Retina (tissue), 1 donor: ENCODE measurements around the gene IGFN1.
A peak's percentile ranks its signal among the peaks of the same experiment; 100 is the strongest.

Experiments
- DNase-seq: peaks from one replicate; pipeline ENCODE4 v3.0.0-alpha.2; 2016

The IGFN1 gene

DNA sequence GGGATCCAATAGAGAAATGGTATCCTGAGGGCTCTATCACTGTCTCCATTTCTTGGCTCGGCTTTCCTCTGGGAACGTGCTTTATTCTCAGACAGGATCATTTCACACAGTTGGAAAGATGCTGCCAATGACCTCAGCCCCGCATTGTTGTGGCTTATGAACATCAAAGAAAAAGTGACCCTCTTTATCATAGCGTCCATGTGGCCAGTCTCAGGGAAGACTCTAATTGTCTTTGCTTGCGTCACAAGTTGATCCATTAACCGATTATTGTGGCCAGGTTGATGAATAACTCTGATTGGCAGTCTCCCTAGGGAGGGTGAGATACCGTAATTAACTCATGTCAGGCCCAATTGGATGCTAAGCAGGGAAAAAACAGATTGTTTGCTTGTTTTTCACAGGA, 26.0 kb upstream of the IGFN1 start:
- peak; percentile 20 for DNase-seq

DNA sequence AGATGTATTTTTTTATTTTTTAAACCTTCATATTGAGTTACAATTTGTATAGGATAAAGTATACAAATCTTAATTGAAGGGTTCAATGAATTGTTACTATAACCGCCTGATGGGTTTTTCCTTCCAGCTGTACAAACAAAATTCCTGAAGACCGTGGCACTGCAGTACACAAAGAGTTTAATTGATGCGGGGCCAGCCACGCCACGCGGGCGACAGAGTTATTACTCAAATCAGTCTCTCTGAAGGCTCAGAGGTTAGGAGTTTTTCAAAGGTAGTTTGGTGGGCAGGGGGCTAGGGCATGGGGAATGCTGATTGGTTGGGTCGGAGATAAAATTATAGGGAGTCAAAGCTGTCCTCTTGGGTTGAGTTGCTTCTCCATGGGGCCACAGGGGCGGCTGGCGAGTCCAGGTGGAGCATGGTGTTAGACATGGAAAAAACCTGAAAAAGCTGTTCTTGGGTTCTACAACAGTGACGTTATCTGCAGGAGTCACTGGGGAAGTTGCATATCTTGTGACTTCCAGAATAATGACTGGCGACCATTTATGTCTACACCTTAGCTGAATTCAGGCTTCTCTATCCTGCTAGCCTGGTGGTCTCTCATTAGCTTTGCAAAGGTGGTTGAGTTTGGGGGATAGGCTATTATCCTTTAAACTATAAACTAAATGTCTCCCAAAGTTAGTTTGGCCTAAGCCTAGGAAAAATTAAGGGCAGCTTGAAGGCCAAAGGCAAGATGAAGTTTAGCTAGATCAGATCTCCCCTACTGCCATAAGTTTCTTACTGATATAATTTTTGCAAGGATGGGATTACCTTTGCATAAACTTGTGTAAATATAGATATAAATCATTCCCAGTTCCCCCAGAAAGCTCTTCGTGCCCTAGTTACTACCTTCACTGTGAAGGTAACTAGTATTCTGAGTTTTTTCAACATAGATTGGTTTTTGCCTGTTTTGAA, 23.3 kb upstream of the IGFN1 start:
- no peak for DNase-seq

DNA sequence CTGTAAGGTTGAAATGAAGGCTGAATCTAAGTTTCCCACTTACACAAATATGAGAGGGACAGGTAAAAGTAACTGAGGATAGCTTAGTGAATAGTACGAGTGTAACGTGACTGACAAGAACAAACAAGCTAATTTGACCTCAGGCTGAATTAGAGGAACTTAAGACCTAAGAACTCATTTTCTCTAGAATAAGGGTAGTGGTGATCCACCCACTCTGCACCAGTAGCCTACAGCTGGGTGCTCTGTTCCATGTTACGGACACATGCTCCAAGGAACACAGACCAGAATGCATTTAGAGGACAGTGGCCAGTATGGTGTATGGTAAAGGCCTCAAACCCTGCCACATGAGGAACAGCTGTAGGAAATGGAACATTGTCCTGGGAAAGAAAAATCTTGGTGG, 21.4 kb upstream of the IGFN1 start:
- DNase-seq: no peak

DNA sequence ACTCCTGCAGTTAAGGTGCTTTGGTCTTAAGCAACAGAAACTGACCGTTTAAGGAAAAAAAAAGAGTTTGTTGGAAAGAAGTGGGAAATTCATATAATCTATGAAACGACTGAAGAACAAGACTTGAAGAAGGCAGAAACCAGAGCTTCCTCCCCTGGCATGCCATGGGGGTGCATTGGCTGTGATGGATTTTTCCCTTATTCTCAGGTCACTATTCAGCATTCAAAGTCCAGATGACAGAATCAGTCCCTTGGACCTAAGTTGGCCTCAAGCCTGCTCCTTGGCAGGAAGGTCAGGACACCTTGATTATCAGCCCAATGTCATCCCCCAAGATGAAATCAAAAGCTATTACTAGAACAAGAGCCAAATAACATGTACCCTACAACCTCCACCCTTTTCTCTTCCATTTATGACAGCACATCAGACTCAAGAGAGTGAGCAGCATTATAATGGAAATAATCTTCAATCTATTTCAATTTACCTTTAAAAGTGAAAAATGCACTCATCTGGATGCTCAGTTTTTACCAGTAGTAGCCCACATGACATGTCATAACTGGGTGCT, 20.6 kb upstream of the IGFN1 start:
- DNase-seq: peak; percentile 9

DNA sequence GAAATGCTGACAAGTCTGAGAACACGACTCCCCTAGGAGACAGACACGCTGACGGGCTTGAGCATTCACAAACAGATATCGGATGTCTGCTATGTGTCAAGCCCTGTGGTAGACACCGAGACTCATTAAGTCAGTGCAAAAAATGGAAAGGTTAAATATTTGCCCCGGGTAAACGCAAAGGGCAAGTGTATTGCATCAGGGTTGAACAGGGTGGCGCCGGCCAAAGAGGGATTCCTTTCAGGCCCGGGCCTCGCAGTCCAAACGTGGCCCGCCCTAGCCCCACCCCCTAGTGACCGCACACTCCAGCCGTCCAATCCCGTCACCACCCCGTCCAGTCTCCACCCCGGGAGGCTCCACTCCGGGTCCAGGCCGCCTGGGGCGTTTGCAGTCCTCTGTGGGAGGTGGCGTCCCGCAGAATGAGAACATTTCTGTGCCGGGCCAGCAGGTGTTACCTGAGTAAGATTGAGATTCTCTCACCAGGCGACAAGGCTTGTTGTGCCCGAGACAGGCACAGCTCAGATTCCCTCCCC, 20.0 kb upstream of the IGFN1 start:
- no peak for DNase-seq

DNA sequence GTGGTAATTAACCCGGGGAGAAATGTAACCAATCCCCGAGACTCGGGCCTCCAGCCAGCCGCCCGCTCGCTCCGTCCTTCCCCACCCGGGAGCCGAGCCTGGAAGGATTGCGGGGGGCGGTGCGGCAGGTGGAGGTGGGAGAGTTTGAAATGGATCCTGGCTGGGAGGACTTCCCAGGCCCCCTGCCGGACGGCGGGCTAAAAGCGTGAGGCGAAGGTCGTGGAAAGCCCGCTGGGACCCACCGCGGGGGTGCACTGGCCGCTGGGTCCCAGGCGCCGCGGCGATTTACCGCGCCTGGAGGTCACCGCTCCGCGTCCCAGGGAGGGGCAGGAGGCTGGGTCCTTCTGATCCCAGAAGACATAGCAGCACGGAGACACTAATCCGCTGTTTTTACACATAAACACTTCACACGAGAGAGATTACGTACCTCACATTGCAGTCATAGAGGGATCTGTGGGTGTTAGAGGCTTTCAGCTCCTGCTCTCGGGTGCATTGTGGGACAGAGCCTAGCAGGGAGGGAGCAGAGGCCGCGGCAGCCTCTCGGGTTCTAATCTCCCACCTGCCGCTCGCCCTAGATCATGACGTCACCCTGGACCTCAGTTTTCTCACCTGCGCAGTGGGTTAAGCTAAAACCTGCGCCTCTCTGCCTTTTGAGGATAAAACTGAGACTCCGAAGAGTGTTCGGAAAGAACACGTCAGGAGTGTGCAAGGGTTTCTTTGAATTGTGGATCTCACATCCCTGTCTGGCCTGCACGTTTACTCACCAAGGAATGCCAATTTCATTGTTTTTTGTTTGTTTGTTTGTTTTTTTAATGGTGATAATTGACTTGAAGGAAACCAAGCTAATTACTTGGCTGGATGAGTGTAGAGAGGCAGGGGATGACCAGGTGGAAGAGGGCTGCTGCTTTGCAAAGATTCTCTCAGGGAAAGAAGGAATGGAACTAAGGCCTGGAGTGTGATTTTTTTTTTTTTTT, 19.3 kb upstream of the IGFN1 start:
- DNase-seq: peak; percentile 93

DNA sequence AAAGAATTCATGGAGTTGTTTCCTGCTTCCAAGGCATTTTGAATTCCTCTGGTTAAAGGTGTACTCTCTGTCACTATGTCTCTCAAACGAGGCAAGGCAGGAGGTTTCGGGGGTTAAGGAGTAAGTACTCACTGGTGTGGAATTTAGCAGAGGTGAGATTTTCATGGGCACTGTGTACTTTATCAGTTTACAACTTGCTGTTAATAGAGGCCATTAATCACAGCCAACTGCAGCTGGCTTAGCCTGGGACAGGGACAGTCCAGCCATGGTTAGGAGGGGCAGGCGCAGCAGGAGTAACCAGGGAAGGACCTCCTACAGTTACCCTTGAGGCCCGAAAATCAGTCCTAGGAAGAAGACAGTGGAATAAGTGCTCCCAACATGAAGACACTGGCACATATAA, 18.3 kb upstream of the IGFN1 start:
- no peak for DNase-seq

DNA sequence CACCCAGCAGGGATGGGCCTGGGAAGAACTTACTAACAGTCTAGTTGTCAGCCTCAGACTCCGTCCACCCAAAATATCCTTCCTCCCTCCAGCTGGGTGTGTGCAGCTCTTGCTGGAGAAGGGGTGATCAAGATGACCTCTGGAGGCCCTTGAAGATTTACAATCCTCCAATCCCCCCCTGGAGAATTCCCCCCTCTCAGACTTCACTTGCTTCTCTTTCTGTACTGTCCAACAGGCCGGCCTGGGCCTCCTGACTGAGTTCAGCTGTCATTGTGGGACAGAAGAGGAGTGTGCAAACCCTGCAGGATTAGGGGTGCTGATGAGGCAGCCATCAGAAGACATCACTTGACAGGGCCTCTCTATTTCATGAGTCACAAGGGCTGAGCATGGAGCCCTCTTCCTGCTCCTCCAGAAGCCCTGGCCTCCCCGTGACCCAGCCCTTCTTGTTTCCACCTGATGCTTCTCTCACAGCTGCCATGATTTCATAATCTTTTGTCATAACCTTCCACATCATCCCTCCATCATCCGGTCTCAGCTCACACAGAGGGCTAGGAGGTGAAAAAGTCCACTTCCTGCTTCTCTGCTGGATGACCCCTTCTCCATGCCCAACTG, 17.5 kb upstream of the IGFN1 start:
- no peak for DNase-seq

DNA sequence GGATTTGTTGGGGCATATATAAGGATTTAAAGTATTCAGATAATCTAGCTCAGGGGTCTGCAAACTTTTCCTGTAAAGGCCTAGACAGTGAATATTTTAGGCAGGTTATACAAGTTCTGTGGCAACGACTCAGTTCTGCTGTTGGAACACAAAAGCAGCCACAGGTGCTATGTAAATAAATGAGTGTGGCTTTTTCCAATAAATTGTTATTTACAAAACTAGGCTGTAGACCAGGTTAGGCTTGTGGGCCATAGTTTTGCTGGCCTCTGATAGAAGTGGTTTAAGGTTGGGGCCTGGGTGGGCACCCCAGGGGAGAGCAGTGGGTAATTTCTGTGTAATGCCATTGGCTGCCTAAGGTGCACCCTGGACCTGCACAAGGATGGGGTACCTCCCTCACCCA, 16.9 kb upstream of the IGFN1 start:
- DNase-seq: no peak

DNA sequence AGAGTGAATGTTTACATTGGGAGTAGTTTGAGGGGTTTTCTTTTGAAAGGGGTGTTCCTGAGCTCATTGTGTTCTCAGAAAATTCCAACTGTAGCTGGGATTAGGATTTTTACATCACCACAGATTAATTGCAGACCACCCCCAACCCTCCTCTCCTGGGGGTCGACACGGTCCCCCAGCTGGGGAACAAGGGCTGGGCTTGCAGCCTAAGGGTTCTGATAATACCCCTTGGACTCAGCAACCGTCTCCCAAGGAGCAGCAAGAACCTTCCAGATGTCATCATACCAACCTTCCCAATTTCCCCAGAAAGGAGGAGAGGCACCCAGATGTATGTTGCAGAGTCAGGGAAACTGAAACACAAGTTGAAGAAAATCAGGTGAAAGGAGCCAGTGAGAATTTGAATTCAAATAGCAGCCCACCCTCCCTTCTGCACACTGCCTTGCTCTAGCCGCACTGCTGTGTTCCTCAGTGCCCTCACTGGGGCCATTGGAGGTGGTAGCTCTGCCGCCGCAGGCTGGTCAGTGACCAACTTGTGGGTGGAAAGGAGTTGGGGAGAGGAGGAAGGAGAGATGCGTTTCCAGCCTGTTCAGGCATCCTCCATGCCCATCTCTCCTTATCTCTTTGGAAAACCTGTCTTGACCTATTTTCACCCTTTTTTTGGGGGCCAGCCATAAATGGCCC, 14.7 kb upstream of the IGFN1 start:
- DNase-seq: no peak

DNA sequence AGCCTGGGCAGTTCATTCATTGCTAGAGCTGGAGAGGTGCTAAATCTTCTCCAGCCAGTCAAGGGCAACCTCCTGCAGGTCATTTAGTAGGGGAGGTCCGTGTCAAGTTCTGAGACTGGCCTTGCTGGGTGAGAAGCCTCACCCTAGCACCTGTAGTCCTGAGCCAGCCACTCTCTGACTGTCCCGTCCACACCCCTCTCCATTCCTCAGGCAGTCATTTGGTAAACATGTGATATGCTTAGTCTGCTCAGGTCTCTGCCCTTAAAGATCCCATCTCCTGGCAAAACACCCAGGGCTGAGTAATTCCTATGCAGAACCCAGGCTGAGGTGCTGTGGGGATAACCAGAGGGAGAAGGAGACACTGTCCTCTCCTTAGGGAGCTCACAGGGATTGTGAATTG, 13.7 kb upstream of the IGFN1 start:
- no peak for DNase-seq

DNA sequence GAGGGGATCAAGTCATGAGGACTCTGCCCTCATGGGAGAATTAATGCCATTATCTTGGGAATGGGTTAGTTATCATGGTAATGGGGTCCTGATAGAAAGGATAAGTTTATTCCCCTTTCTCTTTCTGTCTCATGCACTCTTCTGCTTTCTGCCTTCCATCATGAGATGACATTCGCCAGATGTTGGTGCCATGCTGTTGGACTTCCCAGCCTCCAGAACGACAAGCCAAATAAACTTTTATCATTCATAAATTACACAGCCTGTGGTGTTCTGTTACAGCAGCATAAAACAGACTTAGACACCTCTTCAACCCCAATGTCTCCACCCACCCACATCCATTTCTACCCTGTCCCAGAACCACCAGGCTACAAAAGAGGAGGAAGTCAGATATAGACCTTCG, 11.9 kb upstream of the IGFN1 start:
- DNase-seq: no peak

DNA sequence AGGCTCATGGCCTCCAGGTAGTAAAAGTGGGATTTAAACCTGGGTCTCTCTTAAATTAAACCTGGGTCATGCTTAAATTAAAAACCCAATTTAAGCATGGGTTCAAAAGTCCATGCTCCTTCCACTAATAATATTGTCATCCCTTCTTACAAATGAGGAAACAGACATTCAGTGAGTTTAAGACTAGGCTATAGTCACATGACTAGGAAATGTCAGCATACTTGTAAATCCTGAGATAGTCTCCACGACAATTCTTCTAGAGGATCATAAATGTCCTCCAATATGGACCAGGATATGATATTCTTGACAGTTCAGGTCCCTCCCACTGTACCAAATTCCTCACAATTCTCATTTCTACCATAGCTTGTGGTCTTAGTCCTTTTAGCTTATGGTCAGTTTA, 10.5 kb upstream of the IGFN1 start:
- no peak for DNase-seq

DNA sequence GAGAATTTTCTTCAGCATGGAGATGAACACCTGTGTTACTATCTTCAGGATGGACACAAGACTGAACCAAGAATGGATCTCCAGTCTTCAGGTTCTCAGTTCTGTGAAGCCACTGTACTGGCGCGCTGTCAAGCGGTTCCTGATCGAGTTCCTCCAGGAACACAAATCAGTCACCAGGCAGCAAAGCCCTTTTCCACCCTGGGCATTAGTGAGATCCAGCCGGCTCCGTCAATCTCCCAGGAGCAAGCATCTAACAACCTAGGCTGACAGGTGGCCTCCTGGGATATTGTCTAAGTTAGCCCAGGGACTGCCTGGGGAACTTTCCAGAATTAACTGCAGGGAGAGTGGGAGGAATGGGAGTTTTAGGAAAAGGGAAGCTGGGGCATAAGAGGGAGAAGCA, 9.7 kb upstream of the IGFN1 start:
- no peak for DNase-seq

DNA sequence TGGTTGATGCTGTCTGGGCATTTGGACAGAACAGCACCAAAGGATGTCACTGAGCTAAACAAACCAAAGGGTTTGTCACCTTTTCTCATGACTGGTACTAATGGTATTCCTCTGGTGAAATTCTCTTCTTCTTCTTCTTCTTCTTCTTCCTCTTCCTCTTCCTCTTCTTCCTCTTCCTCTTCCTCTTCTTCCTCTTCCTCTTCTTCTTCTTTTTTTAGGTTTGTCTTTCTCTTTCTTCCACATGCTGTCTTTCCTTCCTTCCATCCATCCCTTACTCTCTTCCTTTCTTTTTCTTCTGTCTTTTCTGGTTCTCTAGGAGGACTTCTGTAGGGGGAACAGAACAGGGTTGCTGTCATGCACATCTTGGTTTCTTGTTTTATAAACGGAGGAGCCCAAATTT, 9.3 kb upstream of the IGFN1 start:
- no peak for DNase-seq

DNA sequence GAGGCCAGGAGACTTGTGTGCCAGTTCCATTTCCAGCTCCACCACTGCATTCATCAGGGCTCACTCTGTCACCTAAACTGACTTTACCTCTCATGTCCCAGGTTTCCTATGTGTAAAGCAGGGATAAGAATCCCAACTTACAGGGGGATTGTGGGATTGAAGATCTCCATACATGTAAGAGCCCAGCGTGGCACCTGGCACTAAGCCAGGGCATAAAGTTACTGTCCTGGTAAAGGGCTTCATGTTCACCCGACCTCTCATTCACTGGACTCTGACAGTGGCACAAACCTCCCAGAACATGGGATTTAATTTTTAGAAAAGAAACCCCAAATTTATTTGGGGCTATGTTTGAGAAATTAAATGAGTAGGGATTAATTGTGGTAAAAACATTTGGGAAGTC, 8.9 kb upstream of the IGFN1 start:
- no peak for DNase-seq

DNA sequence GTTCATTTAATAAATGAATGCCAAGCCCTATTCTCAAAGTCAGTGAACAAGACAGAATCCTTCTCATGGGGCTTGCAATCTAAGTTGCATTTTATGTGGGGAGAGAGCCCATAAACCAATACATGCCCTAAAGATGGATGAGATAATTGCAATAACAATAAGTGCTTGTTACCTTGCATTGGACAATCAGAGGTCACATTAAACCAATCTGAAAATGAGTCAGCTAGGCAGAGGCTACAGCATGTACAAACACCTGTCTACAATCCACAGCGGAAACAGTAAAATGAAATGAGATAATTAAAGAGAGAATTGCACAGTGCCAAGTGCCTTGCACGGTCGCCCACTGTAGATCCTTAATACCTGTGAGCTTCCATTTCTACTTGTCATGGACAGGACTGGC, 7.4 kb upstream of the IGFN1 start:
- DNase-seq: no peak

DNA sequence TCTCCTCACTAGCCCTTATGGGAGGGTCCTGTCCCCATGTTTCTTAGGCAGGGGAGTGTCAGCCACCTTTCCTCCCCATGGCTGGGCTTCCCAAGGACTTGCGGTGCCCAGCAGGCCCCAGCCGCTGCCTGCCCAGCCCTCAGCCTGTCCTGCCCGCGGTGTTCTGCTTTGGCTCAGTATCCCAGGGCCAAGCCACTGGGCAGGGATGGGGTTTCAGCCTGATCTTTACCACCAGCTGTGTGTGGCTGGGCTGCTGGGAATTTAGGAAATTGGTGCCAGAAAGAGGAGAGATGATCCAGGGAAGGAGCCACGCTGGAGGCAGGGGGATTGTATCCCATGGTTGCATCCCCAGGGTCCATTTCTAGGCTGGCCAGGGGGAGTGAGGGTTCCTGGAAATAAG, 6.9 kb upstream of the IGFN1 start:
- DNase-seq: no peak

DNA sequence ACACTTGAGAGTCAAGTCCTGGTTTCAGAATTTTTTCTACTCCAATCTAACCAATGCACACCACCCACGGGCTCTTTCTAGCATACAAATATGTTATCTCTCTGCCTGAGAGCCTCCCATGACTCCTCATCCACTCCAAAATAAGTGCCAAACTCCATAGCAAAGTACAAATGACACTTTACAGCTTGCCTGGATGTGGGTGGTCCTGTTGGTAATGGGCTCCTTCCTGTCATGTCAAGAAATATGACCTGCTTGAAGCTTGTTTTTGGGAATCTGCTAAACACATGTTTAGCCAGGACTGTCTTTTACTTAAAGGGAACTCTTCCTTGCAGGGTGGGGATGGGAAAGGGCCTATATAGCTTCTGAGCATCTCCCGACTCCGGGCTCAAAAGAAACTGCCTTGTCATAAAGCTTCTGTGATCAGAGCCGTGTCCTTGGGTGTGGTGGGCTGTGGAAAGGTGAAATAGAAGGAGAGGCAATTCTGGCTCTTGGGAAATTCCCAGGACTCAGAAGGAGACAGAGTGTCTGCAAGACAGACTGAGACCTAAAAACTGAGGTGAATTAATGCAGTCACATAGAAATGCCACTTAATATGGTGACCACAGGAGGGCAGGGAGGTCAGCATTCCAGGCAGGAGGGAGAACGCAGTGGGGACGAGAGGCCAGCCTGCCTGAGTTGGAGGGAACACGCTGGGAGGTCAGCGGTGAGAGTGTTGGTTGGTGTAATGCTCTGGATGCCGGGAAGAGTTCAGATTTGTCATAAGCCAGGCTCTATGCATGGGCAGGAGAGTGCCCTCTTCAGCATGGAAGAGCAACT, 6.1 kb upstream of the IGFN1 start:
- DNase-seq: peak; percentile 57

DNA sequence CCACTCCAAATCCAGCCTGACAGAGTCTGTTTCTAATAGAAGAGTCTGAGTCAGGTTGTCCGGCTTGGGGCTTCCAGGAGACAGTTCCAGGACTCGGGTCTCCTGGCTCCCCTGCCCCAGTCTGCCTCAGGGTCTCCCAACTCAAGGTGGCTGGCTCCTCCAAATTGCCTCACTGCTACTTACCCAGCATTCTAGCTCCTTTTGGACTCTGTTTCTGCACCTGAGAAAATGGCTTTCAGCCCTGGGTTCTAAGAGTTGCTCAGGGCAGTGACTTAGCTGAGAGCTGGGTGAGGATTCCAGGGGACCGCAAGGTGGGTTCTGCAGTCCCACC, 5.5 kb upstream of the IGFN1 start:
- no peak for DNase-seq

DNA sequence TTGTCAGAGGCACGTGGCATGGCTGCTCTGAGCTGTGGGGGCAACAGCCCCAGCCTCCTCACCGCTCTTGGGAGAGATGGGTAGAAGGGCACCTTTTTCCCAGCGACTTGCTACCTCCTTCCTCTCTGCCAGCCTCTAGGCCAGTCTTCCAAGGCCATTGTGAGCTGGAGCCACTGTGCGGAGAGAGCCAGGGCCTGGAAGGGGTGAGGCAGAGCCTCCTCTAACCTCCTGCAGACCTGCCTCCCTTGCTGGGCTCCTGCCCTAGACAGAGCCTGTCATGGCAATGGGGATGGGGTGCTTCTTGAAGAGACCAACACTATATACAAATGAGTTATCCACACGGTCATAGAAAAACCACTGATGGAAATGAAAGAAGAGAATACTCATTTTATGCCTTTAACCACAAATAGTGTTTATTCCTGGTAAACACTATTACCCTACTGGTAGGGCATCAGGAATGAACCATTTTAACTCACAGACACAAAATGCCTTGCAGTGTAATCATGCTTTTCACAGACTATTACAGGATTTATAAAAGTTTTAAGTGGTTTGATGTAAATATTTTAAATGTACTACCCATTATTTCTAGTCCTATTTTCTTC, 5.0 kb upstream of the IGFN1 start:
- no peak for DNase-seq
